Kidney epithelial cell (primary cell): ENCODE data around the gene PTPN4. TPM values are rescaled to one million over a fixed set of nuclear protein-coding genes. Genes with fewer than 3 reads are reported as not detected.

ENCODE experiments used
- DNase-seq: peaks from one replicate; pipeline ENCODE4 v3.0.0-alpha.2; 2010; ENCODE audit warnings: low read depth
- H3K27me3 ChIP-seq: 2 replicates; pipeline ENCODE4 v1.6.0; 2011; ENCODE audit warnings: low read length; ENCODE audit not compliant: control insufficient read depth, insufficient read depth
- H3K36me3 ChIP-seq: 2 replicates; pipeline ENCODE4 v1.5.1; 2011; ENCODE audit warnings: low read length; ENCODE audit not compliant: control insufficient read depth, insufficient read depth
- H3K4me3 ChIP-seq: 2 replicates; pipeline ENCODE4 v1.5.1; 2011; ENCODE audit warnings: low read depth, mild to moderate bottlenecking, control low read depth, low read length
- total RNA-seq: library from RNA; depleted of rRNA; stranded (reverse); fragments of >200 nt; gene quantifications from 2 replicates; pipeline ENCODE4 v1.2.3, GENCODE V29; 2015
- TF ChIP-seq, protein P1 (sequence below): IDR thresholded peaks from 2 replicates; pipeline ENCODE4 v1.5.1; 2011; ENCODE audit warnings: mild to moderate bottlenecking, moderate library complexity, low read length, control low read depth, inconsistent platforms; ENCODE audit not compliant: insufficient read depth, poor library complexity, severe bottlenecking

Gene PTPN4
- total RNA-seq, 1 donor from 2014 or later, result 11.5 TPM

DNA sequence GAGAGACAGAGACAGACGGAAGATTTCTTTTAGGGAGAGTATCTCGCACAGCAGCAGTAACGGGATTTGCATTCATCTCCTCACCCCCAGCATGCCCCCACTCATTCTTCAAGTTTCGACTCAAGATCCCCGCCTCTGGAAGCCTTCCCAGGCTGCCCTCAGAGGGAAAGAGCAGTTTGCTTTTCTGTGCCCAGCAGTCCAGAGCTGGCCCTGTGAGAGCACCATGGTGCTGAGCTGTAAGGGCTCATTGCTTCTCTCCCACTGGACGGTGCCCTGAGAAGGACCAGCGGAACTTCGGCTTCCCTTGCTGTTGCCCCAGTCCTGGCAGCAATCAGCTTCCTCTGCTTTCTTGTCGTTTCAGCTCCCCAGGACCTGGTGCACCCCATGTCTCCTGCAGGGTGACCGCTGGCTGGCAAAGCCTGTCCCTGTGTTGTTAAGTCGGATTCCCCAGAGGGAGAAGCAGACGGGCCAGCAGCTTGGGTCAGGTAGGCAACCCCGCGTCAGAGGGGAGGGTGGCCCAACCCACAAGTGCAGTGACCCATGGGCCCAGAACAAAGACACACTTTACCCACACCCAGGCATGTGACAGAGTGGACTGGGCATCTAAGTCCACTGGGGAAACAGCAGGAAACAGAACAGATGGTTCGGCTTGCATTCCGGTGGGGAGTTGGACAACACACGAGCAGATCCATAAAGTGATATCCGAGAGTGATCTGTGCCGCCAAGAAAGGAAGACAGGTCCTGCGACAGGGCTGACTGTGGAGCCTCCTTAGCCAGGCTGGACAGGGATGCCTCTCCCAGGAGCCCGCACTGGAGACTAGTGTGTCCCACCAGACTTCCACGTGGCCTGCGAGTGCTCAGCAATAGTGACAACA lies 44.1 kb upstream of the PTPN4 start:
- H3K36me3 ChIP-seq, result no peaks in the 10 kb centered on the region
- DNase-seq, result no peak
- TF ChIP-seq, protein P1, sequence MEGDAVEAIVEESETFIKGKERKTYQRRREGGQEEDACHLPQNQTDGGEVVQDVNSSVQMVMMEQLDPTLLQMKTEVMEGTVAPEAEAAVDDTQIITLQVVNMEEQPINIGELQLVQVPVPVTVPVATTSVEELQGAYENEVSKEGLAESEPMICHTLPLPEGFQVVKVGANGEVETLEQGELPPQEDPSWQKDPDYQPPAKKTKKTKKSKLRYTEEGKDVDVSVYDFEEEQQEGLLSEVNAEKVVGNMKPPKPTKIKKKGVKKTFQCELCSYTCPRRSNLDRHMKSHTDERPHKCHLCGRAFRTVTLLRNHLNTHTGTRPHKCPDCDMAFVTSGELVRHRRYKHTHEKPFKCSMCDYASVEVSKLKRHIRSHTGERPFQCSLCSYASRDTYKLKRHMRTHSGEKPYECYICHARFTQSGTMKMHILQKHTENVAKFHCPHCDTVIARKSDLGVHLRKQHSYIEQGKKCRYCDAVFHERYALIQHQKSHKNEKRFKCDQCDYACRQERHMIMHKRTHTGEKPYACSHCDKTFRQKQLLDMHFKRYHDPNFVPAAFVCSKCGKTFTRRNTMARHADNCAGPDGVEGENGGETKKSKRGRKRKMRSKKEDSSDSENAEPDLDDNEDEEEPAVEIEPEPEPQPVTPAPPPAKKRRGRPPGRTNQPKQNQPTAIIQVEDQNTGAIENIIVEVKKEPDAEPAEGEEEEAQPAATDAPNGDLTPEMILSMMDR, result no peak
- no peak overlapping the region for H3K4me3 ChIP-seq
- H3K27me3 ChIP-seq, result peaks cover 15% of the 10 kb centered on the region

DNA sequence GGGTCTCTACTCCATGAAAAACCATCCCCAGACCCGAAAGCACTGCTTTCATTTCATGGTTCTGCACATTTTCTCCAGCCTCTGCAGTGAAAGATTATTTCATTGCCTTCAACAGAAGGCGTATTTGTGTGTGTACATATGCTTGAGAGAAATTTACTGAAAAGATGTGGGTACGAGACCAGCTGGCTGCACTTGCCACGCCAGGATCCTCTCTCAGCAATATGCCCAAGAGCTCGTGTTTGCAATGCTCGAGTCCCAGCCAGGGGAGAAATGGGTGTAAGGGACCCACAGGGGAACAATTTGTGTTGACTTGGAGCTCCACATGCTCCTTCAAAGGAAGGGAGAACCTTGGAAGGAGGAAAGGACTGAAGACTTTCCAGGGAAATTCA lies 43.4 kb upstream of the PTPN4 start:
- TF ChIP-seq, protein P1, result no peak
- Histone ChIP-seq H3K36me3 (no peaks in the 10 kb centered on the region), H3K27me3 (peaks cover 15% of the 10 kb centered on the region), H3K4me3 (no peak overlapping the region)
- no peak for DNase-seq

DNA sequence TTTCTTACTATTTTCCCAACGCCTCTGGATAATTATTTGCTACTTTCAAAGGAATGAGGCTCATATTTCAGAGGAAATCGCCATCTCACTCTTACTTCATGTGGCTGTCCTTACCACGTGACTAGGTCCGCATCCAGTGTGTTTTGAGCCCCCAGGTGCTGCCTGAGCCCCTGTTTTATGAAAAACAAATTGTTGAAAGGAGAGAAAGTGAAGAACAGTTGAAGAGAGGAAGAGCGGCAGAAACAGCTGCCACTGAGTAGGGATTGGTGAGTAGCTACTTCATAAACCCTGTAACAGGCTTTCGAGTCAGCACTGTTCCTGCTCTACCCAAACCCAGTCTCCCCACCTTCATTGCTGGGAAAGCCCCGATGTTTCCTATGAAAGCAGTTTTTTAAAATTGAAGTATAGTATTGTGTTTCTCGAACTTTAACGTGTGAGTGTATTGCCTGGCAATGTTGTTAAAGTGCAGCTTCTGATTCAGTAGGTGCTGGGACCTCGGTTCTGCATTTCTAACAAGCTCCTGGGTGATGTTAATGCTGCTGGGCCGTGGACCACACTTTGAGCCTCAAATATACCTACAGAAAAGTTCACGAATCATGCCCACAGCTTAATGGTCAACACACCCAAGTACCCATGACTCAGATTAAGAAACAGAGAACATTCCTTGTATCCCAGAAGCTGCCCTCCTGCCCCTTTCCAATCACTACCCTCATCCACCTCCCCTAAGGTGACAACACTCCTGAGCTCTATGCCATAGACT lies 41.0 kb upstream of the PTPN4 start:
- H3K4me3 ChIP-seq, result no peak overlapping the region
- peaks cover 15% of the 10 kb centered on the region for H3K27me3 ChIP-seq
- no peaks in the 10 kb centered on the region for H3K36me3 ChIP-seq
- TF ChIP-seq, protein P1, result no peak
- DNase-seq, result no peak

DNA sequence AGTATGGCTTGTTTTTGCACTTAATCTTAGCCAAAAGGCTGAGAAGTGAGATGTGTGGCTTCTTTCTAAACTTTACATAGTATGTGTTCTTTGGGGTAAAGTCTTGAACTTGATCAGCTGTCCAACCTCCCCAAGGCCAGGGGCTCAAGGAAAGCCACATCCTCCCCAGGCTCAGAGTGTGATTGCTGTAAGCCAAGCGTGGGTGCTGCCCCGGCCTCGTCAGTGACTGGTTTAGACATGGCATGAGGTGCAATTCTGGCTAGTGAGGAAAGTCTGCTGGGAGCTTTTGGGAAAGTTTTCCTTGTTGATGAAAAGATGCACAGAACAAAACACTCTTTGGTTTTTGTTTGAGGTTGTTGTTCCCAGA lies 40.5 kb upstream of the PTPN4 start:
- Histone ChIP-seq H3K4me3 (no peak overlapping the region), H3K36me3 (no peaks in the 10 kb centered on the region), H3K27me3 (peaks cover 15% of the 10 kb centered on the region)
- DNase-seq, result no peak
- TF ChIP-seq, protein P1, result no peak

DNA sequence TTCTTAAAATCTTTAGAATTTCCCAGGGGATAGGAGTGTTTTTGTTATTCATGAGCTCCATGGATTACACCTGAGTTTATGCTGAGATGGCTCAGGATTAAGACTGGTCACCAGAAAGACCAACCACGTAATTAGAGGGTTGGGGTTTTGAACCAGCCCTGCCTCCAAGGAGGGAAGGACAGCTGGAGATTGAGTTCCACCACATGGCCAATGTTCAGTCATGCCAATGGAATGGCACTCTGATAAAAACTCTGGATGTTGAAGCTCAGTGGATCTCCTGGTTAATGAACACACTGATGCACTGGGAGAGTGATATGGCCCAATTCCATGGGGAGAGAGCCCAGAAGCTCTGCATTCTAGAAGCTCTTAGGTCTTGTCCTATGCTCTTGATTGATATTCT lies 38.7 kb upstream of the PTPN4 start:
- no peak for DNase-seq
- Histone ChIP-seq H3K36me3 (no peaks in the 10 kb centered on the region), H3K27me3 (peaks cover 4% of the 10 kb centered on the region), H3K4me3 (no peak overlapping the region)
- TF ChIP-seq, protein P1, result no peak
